Measurements from ENCODE around the gene TDRD10.

TDRD10 gene

DNA sequence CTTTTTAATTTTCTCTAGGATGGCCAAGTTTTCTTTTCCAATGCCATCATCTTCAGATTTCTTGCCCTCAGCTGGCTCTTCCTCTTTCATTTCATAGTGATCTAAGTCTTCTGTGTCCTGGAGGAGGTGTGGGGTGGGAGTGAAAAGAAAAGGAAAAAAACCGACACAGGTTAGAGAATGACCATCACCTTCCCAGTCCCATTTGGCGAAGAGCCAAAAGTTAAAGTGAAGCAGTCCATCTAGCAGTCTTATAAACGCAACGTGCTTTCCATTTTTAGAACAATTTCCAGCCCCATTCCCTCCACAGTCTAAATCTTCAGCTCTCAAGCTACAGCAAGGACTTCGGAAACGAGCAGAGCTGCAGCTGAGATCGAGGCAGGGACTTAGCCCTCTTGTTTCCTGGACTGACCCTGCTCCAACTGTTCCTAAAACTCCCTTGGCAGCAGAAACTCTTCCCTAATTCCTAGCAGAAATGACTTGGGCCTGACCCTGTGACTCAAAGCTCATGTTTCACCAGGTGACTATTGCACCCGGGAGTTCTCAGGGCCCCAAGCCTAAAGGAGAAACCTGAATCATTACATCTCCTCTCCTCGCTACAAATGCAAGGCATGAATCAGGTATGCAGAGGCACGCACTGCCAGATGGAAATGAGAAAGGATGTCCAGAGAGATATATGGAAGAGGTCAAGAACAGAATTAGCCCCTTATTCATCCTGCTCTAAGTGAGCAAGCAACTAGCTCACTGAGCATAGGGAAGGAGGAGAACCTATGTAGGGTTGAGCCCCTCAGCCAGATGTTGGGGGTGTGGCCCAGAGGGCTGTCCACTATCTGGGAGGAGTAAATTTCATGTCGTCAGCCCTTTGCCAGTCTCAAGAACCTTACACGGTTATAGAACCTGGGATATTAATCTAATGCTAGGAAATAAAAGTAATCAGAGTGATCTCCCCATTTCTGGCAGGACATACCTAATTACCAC lies 51.3 kb downstream of the TDRD10 start:
- no peak for DNase-seq (ENCODE audit: low read depth)

DNA sequence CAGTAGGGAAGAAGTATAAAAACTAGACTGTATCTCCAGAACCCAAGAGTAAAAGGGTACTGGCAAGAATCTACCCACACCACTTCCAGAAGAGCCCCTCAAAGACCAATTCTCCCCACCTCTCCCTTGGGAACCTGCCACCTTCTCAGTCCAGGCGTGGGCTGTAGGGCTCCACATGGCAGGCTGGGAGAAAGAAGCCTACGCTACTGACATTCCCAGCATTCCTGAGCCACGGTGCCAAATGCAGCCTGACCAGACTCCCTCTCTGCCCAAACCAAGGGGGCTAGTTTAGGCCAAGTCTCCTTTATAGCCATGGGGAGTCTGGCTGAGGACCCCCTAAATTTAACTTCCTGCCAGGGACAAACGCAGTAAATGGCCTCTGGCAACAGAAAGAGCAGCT lies 54.4 kb downstream of the TDRD10 start:
- DNase-seq (ENCODE audit: low read depth) = peak; percentile 62

DNA sequence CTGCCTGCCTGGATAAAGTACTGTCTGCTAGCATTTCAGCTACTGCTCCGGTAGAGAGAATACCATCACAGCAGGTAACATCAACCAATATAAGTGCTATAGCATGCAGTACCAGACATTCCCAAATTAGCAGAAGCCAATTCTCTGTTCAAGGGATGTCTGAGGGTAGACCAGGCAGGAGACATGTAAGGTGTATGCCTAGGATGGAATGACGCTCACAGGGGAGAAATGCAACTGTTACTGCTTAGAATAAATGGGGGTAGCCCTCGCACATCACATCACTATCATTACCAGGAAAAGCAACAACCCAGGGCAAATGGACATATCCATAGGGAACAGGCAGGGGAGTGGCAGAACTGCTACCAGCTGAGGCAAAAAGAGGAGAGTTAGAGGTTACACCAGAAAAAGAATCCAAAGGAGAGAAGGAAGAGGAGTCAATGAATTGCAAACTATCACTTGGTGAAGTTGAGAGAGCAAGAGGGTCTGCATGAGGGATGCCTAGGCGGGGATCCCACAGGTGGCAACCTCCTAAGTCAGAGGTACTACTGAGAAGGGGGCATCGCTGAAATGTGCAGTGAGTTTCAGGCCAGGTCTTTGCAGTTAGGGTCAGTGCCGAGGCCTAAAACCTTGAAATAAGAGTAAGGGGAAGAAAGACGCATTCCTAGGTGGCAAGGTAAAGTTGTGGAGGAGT lies 55.4 kb downstream of the TDRD10 start:
- no peak for DNase-seq (ENCODE audit: low read depth)

DNA sequence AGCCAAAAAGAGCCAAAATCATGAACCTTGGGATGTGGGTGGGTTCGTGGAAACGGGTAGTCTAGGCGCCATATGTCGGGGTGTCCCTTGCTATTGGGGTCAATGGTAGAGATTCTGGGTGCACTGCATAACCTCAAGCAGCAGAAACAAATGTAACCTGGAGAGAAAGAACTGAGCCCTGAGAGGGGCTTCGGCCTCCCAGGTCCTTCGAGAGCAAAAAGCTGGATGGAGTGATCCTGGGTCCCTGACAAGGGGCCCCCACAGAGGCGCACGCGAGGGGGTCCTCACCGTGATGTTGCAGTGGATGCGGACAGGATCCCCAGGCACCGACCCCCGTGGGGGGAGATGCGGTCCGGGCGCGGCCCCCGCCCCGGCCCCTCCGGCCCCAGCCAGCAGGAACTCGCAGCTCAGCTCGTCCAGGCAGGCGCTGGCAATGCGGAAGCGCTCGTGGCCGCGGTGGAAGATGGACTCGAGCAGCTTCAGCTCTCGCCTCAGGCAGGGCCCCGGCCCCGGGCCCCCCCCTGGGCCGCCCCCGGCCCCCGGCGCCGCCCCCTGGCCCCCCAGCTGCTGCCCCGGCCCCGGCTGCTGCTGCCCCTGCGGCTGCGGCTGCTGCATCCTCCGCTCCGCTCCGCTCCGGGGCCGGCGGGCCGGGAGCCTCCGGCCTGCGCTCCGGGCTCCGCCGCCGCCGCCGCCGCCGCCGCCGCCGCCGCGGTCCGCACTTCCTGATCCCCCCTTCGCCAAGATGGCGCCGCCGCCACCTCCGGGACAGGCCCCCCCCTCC lies 56.1 kb downstream of the TDRD10 start, which contains the start of gene UBE2Q1:
TSS of gene UBE2Q1 (minus strand) at position 724 of the 781 bp plus-strand sequence. CDS start at position 615, 109 bp downstream.
- peak; percentile 53 for DNase-seq (ENCODE audit: low read depth)

GRCh38 chr1:154558720-154559465 lies 56.9 kb downstream of the TDRD10 start:
- peak; percentile 99 for DNase-seq (ENCODE audit: low read depth)

DNA sequence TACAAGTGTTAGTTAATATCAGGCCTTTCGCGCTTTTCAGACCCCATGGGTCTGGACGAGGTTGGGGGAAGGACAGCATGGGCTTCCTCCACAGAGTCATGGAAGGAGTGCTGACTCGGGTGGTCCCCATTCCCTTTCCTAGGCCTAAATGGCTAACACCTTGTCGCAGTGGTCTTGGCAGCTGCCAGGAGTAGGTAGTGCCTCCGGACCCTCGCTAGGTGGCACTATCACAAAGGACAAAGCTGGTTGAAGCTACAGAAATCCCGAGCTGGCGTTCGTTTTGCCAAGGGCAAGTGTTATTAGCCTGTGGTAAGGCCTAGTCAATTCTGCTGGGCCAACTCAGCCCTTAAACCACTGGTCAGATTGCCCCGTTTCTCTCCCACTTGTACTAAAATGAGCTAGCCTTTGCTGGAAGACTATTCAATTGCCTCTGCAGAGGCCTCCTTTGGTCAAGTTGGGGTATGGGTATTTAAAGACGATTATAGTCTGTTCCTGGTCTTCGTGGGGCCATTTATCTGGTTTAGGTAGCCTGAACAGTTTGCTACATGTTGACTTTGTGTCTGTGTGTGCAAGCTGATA lies 57.5 kb downstream of the TDRD10 start:
- peak; percentile 91 for DNase-seq (ENCODE audit: low read depth)

DNA sequence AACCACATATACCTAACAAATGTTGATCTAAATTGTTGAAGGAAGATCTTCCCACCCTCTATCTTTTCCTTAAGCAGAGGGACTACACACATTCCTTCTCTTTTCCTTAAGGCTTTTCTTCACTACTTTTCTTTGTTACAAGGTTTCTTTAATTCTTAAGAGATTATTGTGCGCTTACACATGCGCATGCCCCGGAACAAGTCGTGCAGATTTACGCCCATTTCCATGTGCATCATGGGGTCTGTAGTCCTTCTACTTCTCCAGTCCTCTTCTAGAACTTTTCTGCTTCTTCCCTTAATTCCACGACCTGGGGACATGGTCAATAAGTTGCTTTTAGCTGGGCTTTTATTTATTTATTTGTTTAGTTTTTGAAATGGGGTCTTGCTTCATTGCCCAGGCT lies 63.9 kb downstream of the TDRD10 start:
- no peak for DNase-seq (ENCODE audit: low read depth)

- peak; percentile 60 for DNase-seq (ENCODE audit: low read depth)
Measured at GRCh38 chr1:154567386-154568156, 65.6 kb downstream of the TDRD10 start, which contains the start of gene CHRNB2. Gene CHRNB2, plus strand, starts transcription at chr1:154567778. Its CDS starts 267 bp downstream, at chr1:154568045.

- DNase-seq (ENCODE audit: low read depth) = no peak
Measured at GRCh38 chr1:154568157-154568815, 66.3 kb downstream of the TDRD10 start.

- no peak for DNase-seq (ENCODE audit: low read depth)
Measured at GRCh38 chr1:154571244-154571963, 69.4 kb downstream of the TDRD10 start.

- no peak for DNase-seq (ENCODE audit: low read depth)
Measured at GRCh38 chr1:154571964-154572288, 69.9 kb downstream of the TDRD10 start.

- no peak for DNase-seq (ENCODE audit: low read depth)
Measured at GRCh38 chr1:154572468-154573167, 70.6 kb downstream of the TDRD10 start.

- DNase-seq (ENCODE audit: low read depth) = no peak
Measured at GRCh38 chr1:154573168-154573510, 71.1 kb downstream of the TDRD10 start.

- DNase-seq (ENCODE audit: low read depth) = peak; percentile 45
Measured at GRCh38 chr1:154574716-154575115, 72.7 kb downstream of the TDRD10 start.

GRCh38 chr1:154575147-154575927 lies 73.3 kb downstream of the TDRD10 start:
- no peak for DNase-seq (ENCODE audit: low read depth)

DNA sequence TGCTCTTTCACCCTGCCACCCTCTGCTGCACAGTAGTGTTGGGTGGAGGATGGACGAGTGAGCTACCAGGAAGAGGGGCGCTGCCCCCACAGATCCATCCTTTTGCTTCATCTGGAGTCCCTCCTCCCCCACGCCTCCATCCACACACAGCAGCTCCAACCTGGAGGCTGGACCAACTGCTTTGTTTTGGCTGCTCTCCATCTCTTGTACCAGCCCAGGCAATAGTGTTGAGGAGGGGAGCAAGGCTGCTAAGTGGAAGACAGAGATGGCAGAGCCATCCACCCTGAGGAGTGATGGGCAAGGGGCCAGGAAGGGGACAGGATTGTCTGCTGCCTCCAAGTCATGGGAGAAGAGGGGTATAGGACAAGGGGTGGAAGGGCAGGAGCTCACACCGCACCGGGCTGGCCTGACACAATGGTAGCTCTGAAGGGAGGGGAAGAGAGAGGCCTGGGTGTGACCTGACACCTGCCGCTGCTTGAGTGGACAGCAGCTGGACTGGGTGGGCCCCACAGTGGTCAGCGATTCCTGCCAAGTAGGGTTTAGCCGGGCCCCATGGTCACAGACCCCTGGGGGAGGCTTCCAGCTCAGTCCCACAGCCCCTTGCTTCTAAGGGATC lies 74.0 kb downstream of the TDRD10 start:
- no peak for DNase-seq (ENCODE audit: low read depth)

GRCh38 chr1:154577346-154578057 lies 75.5 kb downstream of the TDRD10 start:
- DNase-seq (ENCODE audit: low read depth) = no peak

Data from EH (cell line).